ENCODE data around the gene FAM222B. TPM values are rescaled to one million over a fixed set of nuclear protein-coding genes. Genes with fewer than 3 reads are reported as not detected.

FAM222B gene
- polyA plus RNA-seq, 1 donor (not counting 4 experiments of a cell fraction or from before 2014, with no cell fraction given): 6.5 TPM

GRCh38 chr17:28749516-28750177, 92.9 kb downstream of the FAM222B start:
- DNase-seq (ENCODE audit: low read depth, low spot score): no peak

DNA sequence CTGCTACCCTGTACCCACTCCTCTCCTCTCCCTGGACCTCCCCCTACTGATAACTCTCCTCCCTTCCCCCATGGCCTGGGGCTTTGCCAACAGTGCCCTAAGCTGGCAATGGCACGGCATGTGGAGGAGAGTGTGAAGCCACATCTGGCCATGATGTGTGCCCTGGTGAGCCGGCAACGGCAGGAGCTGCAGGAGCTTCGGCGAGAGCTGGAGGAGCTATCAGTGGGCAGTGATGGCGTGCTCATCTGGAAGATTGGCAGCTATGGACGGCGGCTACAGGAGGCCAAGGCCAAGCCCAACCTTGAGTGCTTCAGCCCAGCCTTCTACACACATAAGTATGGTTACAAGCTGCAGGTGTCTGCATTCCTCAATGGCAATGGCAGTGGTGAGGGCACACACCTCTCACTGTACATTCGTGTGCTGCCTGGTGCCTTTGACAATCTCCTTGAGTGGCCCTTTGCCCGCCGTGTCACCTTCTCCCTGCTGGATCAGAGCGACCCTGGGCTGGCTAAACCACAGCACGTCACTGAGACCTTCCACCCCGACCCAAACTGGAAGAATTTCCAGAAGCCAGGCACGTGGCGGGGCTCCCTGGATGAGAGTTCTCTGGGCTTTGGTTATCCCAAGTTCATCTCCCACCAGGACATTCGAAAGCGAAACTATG, 93.6 kb downstream of the FAM222B start:
- FAIRE-seq: no peak
- no peak overlapping the region for H3K9ac ChIP-seq (ENCODE audit: control insufficient read depth, extremely low read depth, insufficient read depth, low read length)

More at GRCh38 chr17:28749516-28750177, 92.9 kb downstream of the FAM222B start:
- Histone ChIP-seq H4K20me1 (ENCODE audit: control insufficient read depth, extremely low read depth, insufficient read depth, low read length) (peaks cover 42% of the 10 kb centered on the region), H3K4me3 (ENCODE audit: control insufficient read depth in 2 of 3, extremely low read depth in 1 of 3, insufficient read depth in 2 of 3, low read depth in 1 of 3, low read length in 3 of 3) (no peak overlapping the region), H3K9me3 (ENCODE audit: control insufficient read depth, low read depth, low read length) (no peaks in the 10 kb centered on the region), H3K9me1 (ENCODE audit: control insufficient read depth, extremely low read depth, insufficient read depth, low read length) (peaks cover 7% of the 10 kb centered on the region), H3K9ac (ENCODE audit: control insufficient read depth, extremely low read depth, insufficient read depth, low read length) (no peak overlapping the region), H3K27ac (ENCODE audit: control insufficient read depth, insufficient read depth, low read length) (peak overlapping the region; percentile 33), H3K27me3 (ENCODE audit: control insufficient read depth, extremely low read depth, insufficient read depth, low read length) (no peaks in the 10 kb centered on the region), H2AFZ (ENCODE audit: control insufficient read depth, low read length) (no peak overlapping the region), H3K4me1 (ENCODE audit: control insufficient read depth, extremely low read depth, insufficient read depth, low read length) (peaks cover 30% of the 10 kb centered on the region), H3K79me2 (ENCODE audit: control insufficient read depth, insufficient read depth, low read length) (peaks cover 57% of the 10 kb centered on the region), H3K4me2 (ENCODE audit: control insufficient read depth, extremely low read depth, insufficient read depth, low read depth, low read length) (no peak overlapping the region), H3K36me3 (ENCODE audit: control insufficient read depth in 2 of 2, extremely low read depth in 1 of 2, insufficient read depth in 2 of 2, low read length in 2 of 2) (peaks cover 39 to 49% of the 10 kb centered on the region in 2 experiments)
- FAIRE-seq: no peak
- TF ChIP-seq EZH2 (IDR thresholded peaks at IDR 0.05; ENCODE audit: low read length): no peak
- TF ChIP-seq, protein P1, sequence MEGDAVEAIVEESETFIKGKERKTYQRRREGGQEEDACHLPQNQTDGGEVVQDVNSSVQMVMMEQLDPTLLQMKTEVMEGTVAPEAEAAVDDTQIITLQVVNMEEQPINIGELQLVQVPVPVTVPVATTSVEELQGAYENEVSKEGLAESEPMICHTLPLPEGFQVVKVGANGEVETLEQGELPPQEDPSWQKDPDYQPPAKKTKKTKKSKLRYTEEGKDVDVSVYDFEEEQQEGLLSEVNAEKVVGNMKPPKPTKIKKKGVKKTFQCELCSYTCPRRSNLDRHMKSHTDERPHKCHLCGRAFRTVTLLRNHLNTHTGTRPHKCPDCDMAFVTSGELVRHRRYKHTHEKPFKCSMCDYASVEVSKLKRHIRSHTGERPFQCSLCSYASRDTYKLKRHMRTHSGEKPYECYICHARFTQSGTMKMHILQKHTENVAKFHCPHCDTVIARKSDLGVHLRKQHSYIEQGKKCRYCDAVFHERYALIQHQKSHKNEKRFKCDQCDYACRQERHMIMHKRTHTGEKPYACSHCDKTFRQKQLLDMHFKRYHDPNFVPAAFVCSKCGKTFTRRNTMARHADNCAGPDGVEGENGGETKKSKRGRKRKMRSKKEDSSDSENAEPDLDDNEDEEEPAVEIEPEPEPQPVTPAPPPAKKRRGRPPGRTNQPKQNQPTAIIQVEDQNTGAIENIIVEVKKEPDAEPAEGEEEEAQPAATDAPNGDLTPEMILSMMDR (optimal IDR thresholded peaks at IDR 0.05 in 1 of 3, IDR thresholded peaks at IDR 0.05 in 1 of 3, conservative IDR thresholded peaks at IDR 0.05 in 1 of 3; ENCODE audit: extremely low read depth in 1 of 3, insufficient read depth in 2 of 3, low read length in 3 of 3): no peak
- dilution Hi-C loops (cut with MboI; ENCODE audit: extremely low pct_ligation_motif_present, low sequenced_read_pairs): no loop called here

More for the DNA sequence above, 93.6 kb downstream of the FAM222B start:
- DNase-seq (ENCODE audit: low read depth, low spot score): no peak
- Histone ChIP-seq H4K20me1 (ENCODE audit: control insufficient read depth, extremely low read depth, insufficient read depth, low read length) (peaks cover 42% of the 10 kb centered on the region), H3K27ac (ENCODE audit: control insufficient read depth, insufficient read depth, low read length) (no peak overlapping the region), H3K79me2 (ENCODE audit: control insufficient read depth, insufficient read depth, low read length) (peaks cover 63% of the 10 kb centered on the region), H3K4me3 (ENCODE audit: control insufficient read depth in 2 of 3, extremely low read depth in 1 of 3, insufficient read depth in 2 of 3, low read depth in 1 of 3, low read length in 3 of 3) (no peak overlapping the region), H3K4me1 (ENCODE audit: control insufficient read depth, extremely low read depth, insufficient read depth, low read length) (peaks cover 30% of the 10 kb centered on the region), H3K36me3 (ENCODE audit: control insufficient read depth in 2 of 2, extremely low read depth in 1 of 2, insufficient read depth in 2 of 2, low read length in 2 of 2) (peaks cover 39 to 49% of the 10 kb centered on the region in 2 experiments), H3K9me1 (ENCODE audit: control insufficient read depth, extremely low read depth, insufficient read depth, low read length) (peaks cover 7% of the 10 kb centered on the region), H3K27me3 (ENCODE audit: control insufficient read depth, extremely low read depth, insufficient read depth, low read length) (no peaks in the 10 kb centered on the region), H3K4me2 (ENCODE audit: control insufficient read depth, extremely low read depth, insufficient read depth, low read depth, low read length) (no peak overlapping the region), H2AFZ (ENCODE audit: control insufficient read depth, low read length) (no peak overlapping the region), H3K9me3 (ENCODE audit: control insufficient read depth, low read depth, low read length) (no peaks in the 10 kb centered on the region)
- dilution Hi-C loops (cut with MboI; ENCODE audit: extremely low pct_ligation_motif_present, low sequenced_read_pairs): no loop called here
- TF ChIP-seq EZH2 (IDR thresholded peaks at IDR 0.05; ENCODE audit: low read length): no peak
- TF ChIP-seq, protein P1 (optimal IDR thresholded peaks at IDR 0.05 in 1 of 3, IDR thresholded peaks at IDR 0.05 in 1 of 3, conservative IDR thresholded peaks at IDR 0.05 in 1 of 3; ENCODE audit: extremely low read depth in 1 of 3, insufficient read depth in 2 of 3, low read length in 3 of 3): no peak
